KOPT-K1 (cell line): ENCODE measurements around the gene PSMA1.
"Not testable (repeated sequence)": the region's sequence is repeated elsewhere in the genome, so short reads cannot be mapped to it uniquely, and the experiment has no call there.

Experiments used
- H3K27ac ChIP-seq: fragments of 200-600 bp; sonication (generic); 2 replicates; pipeline ENCODE4 v1.5.1; 2016; ENCODE audit warnings: antibody characterized with exemption, mild to moderate bottlenecking, low read depth, low read length; ENCODE audit not compliant: poor library complexity, severe bottlenecking
- H3K36me3 ChIP-seq: fragments of 200-600 bp; sonication (generic); 2 replicates; pipeline ENCODE4 v1.5.1; 2017; ENCODE audit warnings: antibody characterized with exemption, mild to moderate bottlenecking, low read length, moderate library complexity; ENCODE audit not compliant: insufficient read depth
- H3K9me3 ChIP-seq: fragments of 200-600 bp; sonication (generic); 2 replicates; pipeline ENCODE4 v1.5.1; 2017; ENCODE audit warnings: antibody characterized with exemption, low read length, mild to moderate bottlenecking; ENCODE audit not compliant: insufficient read depth, poor library complexity, severe bottlenecking

The PSMA1 gene

DNA sequence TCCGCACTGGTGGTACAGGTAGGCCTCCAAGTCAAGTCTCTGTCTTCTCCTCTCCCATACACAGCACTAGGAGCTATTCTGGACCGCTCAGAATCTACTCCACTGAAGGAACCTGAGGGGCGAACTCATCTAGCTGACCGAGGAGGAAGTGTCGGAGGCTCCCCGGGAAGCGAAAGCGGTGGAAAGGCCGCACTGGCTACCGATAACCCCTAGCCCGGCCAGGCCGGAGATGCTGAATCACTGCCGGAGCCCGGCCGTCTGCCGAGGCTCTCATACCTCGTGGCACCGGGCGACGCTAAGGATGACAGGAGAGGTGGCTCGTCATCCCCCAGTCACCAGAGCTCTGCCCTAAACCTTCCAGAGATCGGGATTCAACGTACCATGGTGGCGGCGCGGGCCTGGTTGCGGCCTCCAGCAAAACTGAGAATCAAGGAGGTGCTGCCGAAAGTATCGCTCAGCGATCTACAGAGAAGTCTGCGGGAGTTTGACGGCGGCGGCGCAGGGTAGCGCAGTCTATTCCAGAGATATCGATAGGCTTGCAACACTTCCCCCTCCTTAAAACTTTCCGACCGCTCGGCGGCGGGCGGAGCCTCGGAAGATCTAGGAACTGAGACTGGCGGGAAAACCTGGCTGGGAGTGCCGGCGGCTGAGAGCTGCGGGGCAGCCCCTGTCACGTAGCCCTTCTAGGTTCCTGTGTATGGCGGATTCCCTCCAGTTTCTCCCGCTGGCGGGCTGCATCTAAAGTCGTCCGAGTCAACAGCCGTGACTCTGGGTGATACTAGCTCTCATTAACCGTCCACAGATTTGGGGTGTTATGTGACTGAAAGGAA, at the start of gene PSMA1:
Gene PSMA1 (minus strand): TSS at position 470 of the 830 bp plus-strand sequence. CDS start 87 bp downstream, at position 383.
- Histone ChIP-seq H3K9me3 (no peaks in the 10 kb centered on the region), H3K27ac (peak within 1 kb of the TSS; percentile 91), H3K36me3 (peaks cover 34% of the 10 kb centered on the region)

DNA sequence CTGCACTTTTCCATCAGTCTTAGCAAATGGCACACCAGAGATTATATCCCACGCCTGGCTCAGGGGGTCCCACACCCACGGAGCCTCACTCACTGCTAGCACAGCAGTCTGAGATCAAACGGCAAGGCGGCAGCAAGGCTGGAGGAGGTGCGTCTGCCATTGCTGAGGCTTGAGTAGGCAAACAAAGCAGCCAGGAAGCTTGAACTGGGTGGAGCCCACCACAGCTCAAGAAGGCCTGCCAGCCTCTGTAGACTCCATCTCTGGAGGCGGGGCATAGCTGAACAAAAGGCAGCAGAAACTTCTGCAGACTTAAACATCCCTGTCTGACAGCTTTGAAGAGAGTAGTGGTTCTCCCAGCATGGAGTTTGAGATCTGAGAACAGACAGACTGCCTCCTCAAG, 49.3 kb upstream of the PSMA1 start:
- H3K36me3 ChIP-seq, H3K9me3 ChIP-seq, H3K27ac ChIP-seq: not testable (repeated sequence)

DNA sequence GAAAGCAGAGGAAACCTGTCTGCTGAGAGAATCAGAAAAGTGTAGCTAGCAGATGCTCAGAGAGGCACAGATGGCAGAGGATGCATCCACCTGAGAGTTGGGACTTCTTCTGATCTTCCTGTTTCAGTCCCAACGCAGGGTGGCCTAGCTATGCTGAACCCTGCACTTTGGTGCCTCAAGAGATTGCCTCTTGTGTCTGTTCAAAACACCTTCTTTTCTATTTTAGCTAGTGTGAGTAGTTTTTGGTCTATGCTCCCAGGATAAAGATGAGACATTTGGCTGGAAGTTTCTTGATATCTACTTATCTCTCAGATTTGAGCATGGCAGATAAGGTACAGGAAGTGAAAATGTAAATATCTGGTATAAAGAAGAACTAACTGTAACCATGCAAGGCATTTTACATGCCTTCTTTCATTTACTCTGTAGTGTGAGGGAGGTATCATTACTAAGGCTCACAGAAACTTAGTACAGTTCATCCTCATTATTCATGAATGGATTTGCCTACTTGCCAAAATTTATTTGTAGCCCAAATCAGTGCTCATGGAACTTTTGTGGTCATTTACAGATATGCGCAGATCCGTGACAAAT, 47.0 kb upstream of the PSMA1 start:
- Histone ChIP-seq H3K36me3 (no peaks in the 10 kb centered on the region), H3K27ac (no peak overlapping the region), H3K9me3 (peaks cover 5% of the 10 kb centered on the region)

GRCh38 chr11:14566331-14567063, 46.3 kb upstream of the PSMA1 start:
- Histone ChIP-seq H3K27ac (no peak overlapping the region), H3K36me3 (no peaks in the 10 kb centered on the region), H3K9me3 (peaks cover 5% of the 10 kb centered on the region)

- Histone ChIP-seq H3K9me3 (peaks cover 5% of the 10 kb centered on the region), H3K36me3 (no peaks in the 10 kb centered on the region), H3K27ac (no peak overlapping the region)
Observed at GRCh38 chr11:14565845-14566244, 45.7 kb upstream of the PSMA1 start.

DNA sequence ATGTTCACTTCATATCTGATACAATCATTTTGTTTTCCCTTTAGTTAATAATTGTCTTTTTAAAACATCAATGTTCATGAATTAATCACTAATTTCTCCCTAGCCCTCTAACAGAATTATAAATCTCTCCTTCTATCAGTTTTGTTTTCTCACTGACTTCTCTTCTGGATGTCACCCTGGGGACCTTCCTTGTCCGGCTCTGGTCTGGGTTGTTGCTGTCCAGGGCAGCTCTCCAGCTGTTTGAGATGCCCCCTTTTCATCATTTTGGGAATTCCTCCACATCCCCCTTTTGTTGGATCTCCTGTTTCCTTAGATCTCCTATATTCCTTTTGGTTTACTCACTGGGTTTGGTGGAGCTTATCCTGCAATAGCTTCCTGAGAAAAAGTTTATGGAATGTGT, 35.6 kb upstream of the PSMA1 start:
- H3K36me3 ChIP-seq = no peaks in the 10 kb centered on the region
- no peak overlapping the region for H3K27ac ChIP-seq
- H3K9me3 ChIP-seq = no peaks in the 10 kb centered on the region

GRCh38 chr11:14554959-14555358, 34.8 kb upstream of the PSMA1 start:
- H3K9me3 ChIP-seq = no peaks in the 10 kb centered on the region
- no peak overlapping the region for H3K27ac ChIP-seq
- no peaks in the 10 kb centered on the region for H3K36me3 ChIP-seq

- no peak overlapping the region for H3K27ac ChIP-seq
- H3K36me3 ChIP-seq = no peaks in the 10 kb centered on the region
- H3K9me3 ChIP-seq = no peaks in the 10 kb centered on the region
Observed at GRCh38 chr11:14552089-14552488, 31.9 kb upstream of the PSMA1 start.

GRCh38 chr11:14551380-14551779, 31.2 kb upstream of the PSMA1 start:
- H3K36me3 ChIP-seq = no peaks in the 10 kb centered on the region
- no peaks in the 10 kb centered on the region for H3K9me3 ChIP-seq
- H3K27ac ChIP-seq = no peak overlapping the region

DNA sequence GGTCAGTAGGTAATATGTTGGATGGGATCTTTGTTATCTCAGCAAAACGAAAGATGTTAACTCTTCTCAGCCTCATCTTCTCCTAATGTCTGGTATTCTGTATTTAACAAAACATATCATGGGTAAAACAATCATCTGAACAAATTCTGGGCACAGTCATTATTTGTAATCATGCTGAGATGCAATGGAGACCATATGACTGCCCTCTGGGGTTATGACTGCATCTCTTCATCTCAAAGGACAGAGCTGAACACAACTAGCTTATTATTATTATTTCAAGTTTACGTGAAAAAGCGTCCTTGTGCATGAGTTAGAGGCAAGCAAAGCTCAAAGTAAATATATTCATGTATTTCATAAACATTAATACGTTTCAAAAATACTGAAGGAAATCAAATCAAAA, 29.7 kb upstream of the PSMA1 start:
- no peak overlapping the region for H3K27ac ChIP-seq
- H3K36me3 ChIP-seq = no peaks in the 10 kb centered on the region
- no peaks in the 10 kb centered on the region for H3K9me3 ChIP-seq

DNA sequence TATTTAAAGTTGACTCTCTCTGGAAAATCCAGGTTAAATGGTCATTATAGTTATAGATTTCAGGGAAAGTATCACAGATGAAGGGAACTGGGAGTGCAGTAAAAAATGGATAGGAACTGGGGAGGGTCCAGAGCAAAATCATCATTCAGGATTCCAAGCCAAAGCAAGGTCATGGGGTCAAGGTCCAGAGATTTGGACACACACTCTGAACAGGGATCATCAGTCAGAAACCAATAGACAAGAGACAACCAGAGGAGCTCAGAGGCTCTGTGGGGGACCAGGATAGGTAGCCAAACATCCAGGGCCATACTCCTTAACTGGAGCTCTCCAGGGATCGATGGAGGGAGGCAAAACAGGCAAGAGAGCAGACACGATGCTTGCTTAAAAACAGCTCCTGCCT, 27.3 kb upstream of the PSMA1 start:
- no peak overlapping the region for H3K27ac ChIP-seq
- no peaks in the 10 kb centered on the region for H3K36me3 ChIP-seq
- H3K9me3 ChIP-seq = no peaks in the 10 kb centered on the region

- Histone ChIP-seq H3K36me3 (no peaks in the 10 kb centered on the region), H3K27ac (no peak overlapping the region), H3K9me3 (no peaks in the 10 kb centered on the region)
Observed at GRCh38 chr11:14546672-14547071, 26.5 kb upstream of the PSMA1 start.

GRCh38 chr11:14544611-14545010, 24.4 kb upstream of the PSMA1 start:
- Histone ChIP-seq H3K27ac (no peak overlapping the region), H3K36me3 (no peaks in the 10 kb centered on the region), H3K9me3 (no peaks in the 10 kb centered on the region)

- H3K27ac ChIP-seq = no peak overlapping the region
- H3K9me3 ChIP-seq = no peaks in the 10 kb centered on the region
- no peaks in the 10 kb centered on the region for H3K36me3 ChIP-seq
Observed at GRCh38 chr11:14543260-14543659, 23.1 kb upstream of the PSMA1 start.

GRCh38 chr11:14542324-14542723, 22.1 kb upstream of the PSMA1 start:
- no peaks in the 10 kb centered on the region for H3K9me3 ChIP-seq
- H3K27ac ChIP-seq = no peak overlapping the region
- no peaks in the 10 kb centered on the region for H3K36me3 ChIP-seq
